SK-N-MC (cell line): ENCODE results near the gene SMAD3.

Experiments used
- EZH2 ChIP-seq: fragments of 200-600 bp; sonication (generic); IDR thresholded peaks from one replicate; pipeline ENCODE4 v1.6.1; 2017; ENCODE audit warnings: antibody characterized with exemption
- POLR2AphosphoS5 ChIP-seq: IDR thresholded peaks from 2 replicates; pipeline ENCODE4 v1.6.1; 2012; ENCODE audit warnings: mild to moderate bottlenecking, low read depth, low read length, borderline replicate concordance

GRCh38 chr15:67175643-67176071 lies 110.3 kb downstream of the SMAD3 start:
- TF ChIP-seq EZH2 (no peak), POLR2AphosphoS5 (no peak)
